Thoracic aorta (tissue), 2 donors: ENCODE measurements around the gene SGK2. TPM values are rescaled to one million over a fixed set of nuclear protein-coding genes. Genes with fewer than 3 reads are reported as not detected.

Source experiments
- ATAC-seq: fragments of 150-250 bp; one replicate; pipeline ENCODE4 v1.8.0; 2017; ENCODE audit warnings: low read depth; ENCODE audit not compliant: insufficient number of reproducible peaks, low FRiP score
- DNase-seq: peaks from one replicate; pipeline ENCODE4 v3.0.0-alpha.2; 2020; ENCODE audit warnings: low spot score
- H3K27ac ChIP-seq, 2 donors: fragments of 200-600 bp; sonication (generic); 1 replicate in 1 of 2; 2 replicates in 1 of 2; pipeline ENCODE4 v1.5.1; 2016; ENCODE audit warnings: mild to moderate bottlenecking in 2 of 2, moderate library complexity in 2 of 2
- H3K27me3 ChIP-seq: fragments of 200-600 bp; sonication (generic); replicated peaks from 2 replicates; pipeline ENCODE4 v1.6.0; 2016; ENCODE audit warnings: mild to moderate bottlenecking; ENCODE audit not compliant: insufficient read depth
- H3K36me3 ChIP-seq: fragments of 200-600 bp; sonication (generic); one replicate; pipeline ENCODE4 v1.5.1; 2016
- H3K4me1 ChIP-seq, 2 donors: fragments of 200-600 bp; sonication (generic); 1 replicate in 1 of 2; 2 replicates in 1 of 2; pipeline versions ENCODE4 v1.5.1 to v1.6.0; 2016; ENCODE audit warnings: low read depth in 2 of 2, mild to moderate bottlenecking in 1 of 2; ENCODE audit not compliant: control insufficient read depth in 1 of 2
- H3K4me3 ChIP-seq: fragments of 200-600 bp; sonication (generic); 2 replicates; pipeline ENCODE4 v1.5.1; 2016; ENCODE audit warnings: mild to moderate bottlenecking
- H3K9me3 ChIP-seq: fragments of 200-600 bp; sonication (generic); 2 replicates; pipeline ENCODE4 v1.5.1; 2016
- CTCF ChIP-seq: fragments of 200-600 bp; sonication (generic); IDR thresholded peaks from one replicate; pipeline ENCODE4 v1.5.1; 2019; ENCODE audit warnings: antibody characterized with exemption
- total RNA-seq, 2 donors: library from RNA; depleted of rRNA; stranded (reverse); fragments of >200 nt; gene quantifications; one replicate each; pipeline versions ENCODE4 v1.1.0 to v1.2.3, GENCODE V29; 2016

SGK2 gene
- total RNA-seq = 10 to 100 TPM in 1 of 2 donors, 1 to 10 TPM in 1; 2.4 to 11.6 TPM

- H3K27me3 ChIP-seq = no peaks in the 10 kb centered on the region
- H3K36me3 ChIP-seq = no peaks in the 10 kb centered on the region
- DNase-seq = no peak
- H3K4me1 ChIP-seq = no peaks in the 10 kb centered on the region
- TF ChIP-seq CTCF = no peak
- no peaks in the 10 kb centered on the region for H3K9me3 ChIP-seq
- no peak within 1 kb of the TSS for H3K27ac ChIP-seq
- H3K4me3 ChIP-seq = no peak within 1 kb of the TSS
- ATAC-seq = no peak
Observed at GRCh38 chr20:43558412-43559146, at the start of gene SGK2. Gene SGK2 (plus strand): TSS chr20:43559027. CDS start chr20:43566496, 7,469 bp downstream.

GRCh38 chr20:43511879-43512278 lies 46.9 kb upstream of the SGK2 start:
- ATAC-seq (no peak), DNase-seq (no peak)
- no peak for TF ChIP-seq CTCF
- Histone ChIP-seq H3K9me3 (no peaks in the 10 kb centered on the region), H3K4me3 (no peak overlapping the region), H3K4me1 (peaks cover 0 to 10% of the 10 kb centered on the region in 2 donors), H3K27ac (no peak overlapping the region), H3K36me3 (no peaks in the 10 kb centered on the region), H3K27me3 (no peaks in the 10 kb centered on the region)

- no peaks in the 10 kb centered on the region for H3K4me1 ChIP-seq
- no peak for TF ChIP-seq CTCF
- no peaks in the 10 kb centered on the region for H3K9me3 ChIP-seq
- DNase-seq = no peak
- no peaks in the 10 kb centered on the region for H3K36me3 ChIP-seq
- H3K4me3 ChIP-seq = peak overlapping the region; percentile 82
- H3K27ac ChIP-seq = peak overlapping the region in 1 of 2 donors; percentile 43
- ATAC-seq = no peak
- no peaks in the 10 kb centered on the region for H3K27me3 ChIP-seq
Observed at GRCh38 chr20:43513372-43513930, 45.4 kb upstream of the SGK2 start.

GRCh38 chr20:43513931-43514647 lies 44.7 kb upstream of the SGK2 start:
- no peaks in the 10 kb centered on the region for H3K36me3 ChIP-seq
- TF ChIP-seq CTCF = peak; percentile 18
- no peaks in the 10 kb centered on the region for H3K27me3 ChIP-seq
- H3K9me3 ChIP-seq = no peaks in the 10 kb centered on the region
- H3K4me3 ChIP-seq = peak overlapping the region; percentile 82
- H3K4me1 ChIP-seq = no peaks in the 10 kb centered on the region
- peak overlapping the region; percentile 47 to 64 for H3K27ac ChIP-seq
- ATAC-seq (peak; percentile 98), DNase-seq (peak; percentile 95)

- TF ChIP-seq CTCF = no peak
- Histone ChIP-seq H3K9me3 (no peaks in the 10 kb centered on the region), H3K4me1 (no peaks in the 10 kb centered on the region), H3K4me3 (peak overlapping the region; percentile 82), H3K27me3 (no peaks in the 10 kb centered on the region), H3K36me3 (no peaks in the 10 kb centered on the region), H3K27ac (peak overlapping the region; percentile 47 to 64)
- DNase-seq (no peak), ATAC-seq (peak; percentile 14)
Observed at GRCh38 chr20:43514648-43514999, 44.2 kb upstream of the SGK2 start.
